Activated CD8-positive, alpha-beta T cell treated with anti-CD3 and anti-CD28 coated beads for 36 hours (primary cell): ENCODE measurements around the gene CAPN5. TPM values are rescaled to one million over a fixed set of nuclear protein-coding genes. Genes with fewer than 3 reads are reported as not detected.
A peak's percentile ranks its signal among the peaks of the same experiment; 100 is the strongest.

Experiments
- ATAC-seq: fragments of 200-7000 bp; cut with Tn5 transposase; one replicate; pipeline ENCODE4 v1.10.0; 2021; ENCODE audit warnings: mild to moderate bottlenecking, moderate library complexity
- CTCF ChIA-PET: fragments of 350-600 bp; sonication (Branson Sonifier 250); formaldehyde crosslinking; loops from one replicate; lab custom pipeline; 2021; ENCODE audit warnings: antibody characterized with exemption; lab: Charles Lee
- POLR2A ChIA-PET: fragments of 350-600 bp; sonication (Branson Sonifier 250); formaldehyde crosslinking; loops from one replicate; lab custom pipeline; 2021; ENCODE audit warnings: antibody characterized with exemption; lab: Charles Lee
- DNase-seq: peaks from one replicate; pipeline ENCODE4 v3.0.0-alpha.2; 2020
- H3K27ac Mint-ChIP-seq: one replicate; pipeline ENCODE4 v1.8.0; 2021; ENCODE audit warnings: mild to moderate bottlenecking, mixed read lengths
- H3K27me3 Mint-ChIP-seq: one replicate; pipeline ENCODE4 v1.8.0; 2021; ENCODE audit warnings: mixed read lengths
- H3K36me3 Mint-ChIP-seq: one replicate; pipeline ENCODE4 v1.8.0; 2021; ENCODE audit warnings: low read depth, mixed read lengths
- H3K4me1 Mint-ChIP-seq: one replicate; pipeline ENCODE4 v1.8.0; 2021; ENCODE audit warnings: low read depth, mixed read lengths
- H3K4me3 Mint-ChIP-seq: one replicate; pipeline ENCODE4 v1.8.0; 2021; ENCODE audit warnings: mild to moderate bottlenecking, moderate library complexity, mixed read lengths
- H3K9me3 Mint-ChIP-seq: one replicate; pipeline ENCODE4 v1.8.0; 2021; ENCODE audit warnings: mixed read lengths
- CTCF ChIP-seq: fragments of 200-600 bp; IDR thresholded peaks from one replicate; pipeline ENCODE4 v1.8.0; 2022; ENCODE audit warnings: antibody characterized with exemption, mild to moderate bottlenecking
- intact Hi-C: fragments of 100-400 bp; cut with micrococcal nuclease; formaldehyde crosslinking; loops from one replicate; pipeline ENCODE4 v1.10.0; 2022
- total RNA-seq, 2 experiments: library from RNA; stranded (reverse); gene quantifications; one replicate each; pipeline ENCODE4 v1.2.3, GENCODE V29; 2021

Gene CAPN5
- total RNA-seq, 2 experiments from 2014 or later: 1.6 to 2.2 TPM

GRCh38 chr11:77088236-77089003 is 21.6 kb downstream of the CAPN5 start:
- peaks cover 5% of the 10 kb centered on the region for H3K4me1 Mint-ChIP-seq
- no peaks in the 10 kb centered on the region for H3K36me3 Mint-ChIP-seq
- H3K27ac Mint-ChIP-seq: no peak overlapping the region
- H3K9me3 Mint-ChIP-seq: no peaks in the 10 kb centered on the region
- no peaks in the 10 kb centered on the region for H3K27me3 Mint-ChIP-seq
- ChIA-PET POLR2A (no interaction called here), CTCF (interaction anchor here (0.8 to 4.7 kb wide), 3 partner anchors 7 to 169 kb away, joined by 3 to 54 read pairs (median 43); no protein-coding TSS in a partner anchor)
- intact Hi-C loops: no loop called here
- H3K4me3 Mint-ChIP-seq: no peak overlapping the region
- ATAC-seq (no peak), DNase-seq (no peak)
- no peak for TF ChIP-seq CTCF

GRCh38 chr11:77089004-77089545 is 22.3 kb downstream of the CAPN5 start:
- no peaks in the 10 kb centered on the region for H3K27me3 Mint-ChIP-seq
- CTCF ChIA-PET: interaction anchor here (0.8 to 5.0 kb wide), 4 partner anchors 8 to 170 kb away, joined by 3 to 54 read pairs (median 44); no protein-coding TSS in a partner anchor
- H3K9me3 Mint-ChIP-seq: no peaks in the 10 kb centered on the region

GRCh38 chr11:77090046-77090372 is 23.2 kb downstream of the CAPN5 start:
- Mint-ChIP-seq H3K4me1 (peaks cover 5% of the 10 kb centered on the region), H3K4me3 (no peak overlapping the region), H3K36me3 (no peaks in the 10 kb centered on the region), H3K27ac (no peak overlapping the region), H3K9me3 (no peaks in the 10 kb centered on the region), H3K27me3 (no peaks in the 10 kb centered on the region)
- DNase-seq (no peak), ATAC-seq (no peak)
- ChIA-PET CTCF (interaction anchor here (0.9 to 5.0 kb wide), 9 partner anchors 9 to 171 kb away, joined by 3 to 65 read pairs (median 38); partner anchors contain the start of gene CAPN5), POLR2A (interaction anchor here (0.9 kb wide), 1 partner anchor 44 kb away, joined by 3 read pairs; no protein-coding TSS in a partner anchor)
- no peak for TF ChIP-seq CTCF
- intact Hi-C loops: loop anchor here (5.0 to 10.0 kb wide), 2 partner anchors 43 to 285 kb away; no protein-coding TSS in a partner anchor

More at GRCh38 chr11:77089004-77089545, 22.3 kb downstream of the CAPN5 start:
- no peak overlapping the region for H3K4me3 Mint-ChIP-seq
- POLR2A ChIA-PET: no interaction called here
- peaks cover 5% of the 10 kb centered on the region for H3K4me1 Mint-ChIP-seq
- TF ChIP-seq CTCF: no peak
- no peak for DNase-seq
- no peak for ATAC-seq
- no peak overlapping the region for H3K27ac Mint-ChIP-seq
- intact Hi-C loops: no loop called here
- H3K36me3 Mint-ChIP-seq: no peaks in the 10 kb centered on the region

- ATAC-seq (peak; percentile 21), DNase-seq (no peak)
- POLR2A ChIA-PET: interaction anchor here (0.9 to 1.1 kb wide), 3 partner anchors 33 to 45 kb away, joined by 3 to 4 read pairs (median 3); no protein-coding TSS in a partner anchor
- intact Hi-C loops: loop anchor here (5.0 to 10.0 kb wide), 2 partner anchors 43 to 286 kb away; no protein-coding TSS in a partner anchor
- CTCF ChIA-PET: interaction anchor here (0.7 to 5.0 kb wide), 33 partner anchors 9 to 457 kb away, joined by 3 to 65 read pairs (median 6); partner anchors contain the start of genes B3GNT6, CAPN5, MYO7A and OMP
- no peak overlapping the region for H3K4me3 Mint-ChIP-seq
- TF ChIP-seq CTCF: no peak
- peaks cover 5% of the 10 kb centered on the region for H3K4me1 Mint-ChIP-seq
- no peaks in the 10 kb centered on the region for H3K9me3 Mint-ChIP-seq
- no peak overlapping the region for H3K27ac Mint-ChIP-seq
- no peaks in the 10 kb centered on the region for H3K27me3 Mint-ChIP-seq
- no peaks in the 10 kb centered on the region for H3K36me3 Mint-ChIP-seq
Measured at GRCh38 chr11:77090373-77091111, 23.8 kb downstream of the CAPN5 start.
